ENCODE measurements around the gene LRBA. TPM values are rescaled to one million over a fixed set of nuclear protein-coding genes. Genes with fewer than 3 reads are reported as not detected.

Gene LRBA
- total RNA-seq, 1 experiment from 2014 or later, result 77.4 TPM

DNA sequence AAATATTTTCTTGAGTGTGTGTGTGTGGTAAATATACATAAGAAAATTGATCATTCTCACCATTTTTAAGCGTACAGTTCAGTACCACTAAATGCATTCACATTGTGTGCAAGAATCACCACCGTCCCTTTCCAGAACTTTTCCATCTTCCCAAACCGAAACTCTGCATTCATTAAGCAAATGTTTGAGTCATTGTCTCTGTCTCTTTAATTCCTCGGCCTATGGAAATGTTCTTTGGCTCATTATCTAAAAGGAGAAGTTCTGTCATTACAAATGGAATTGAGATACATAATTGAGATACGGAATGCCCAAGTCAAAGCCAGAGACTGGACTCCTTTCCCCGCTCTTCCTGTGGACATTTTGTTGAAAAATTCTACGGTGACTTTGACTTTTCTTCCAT is 767.9 kb downstream of the LRBA start:
- H4K20me1 ChIP-seq (ENCODE audit: insufficient read depth), result no peaks in the 10 kb centered on the region
- POLR2A ChIA-PET (ENCODE audit: unreplicated experiment), result no interaction called here
- DNase-seq, result no peak
- CTCF ChIA-PET, result no interaction called here
- no peaks in the 10 kb centered on the region for H3K4me1 ChIP-seq (replicated peaks; ENCODE audit: insufficient read depth)
- H3K27ac ChIP-seq, result no peak overlapping the region
- H3K9me2 ChIP-seq (ENCODE audit: insufficient read depth), result no peaks in the 10 kb centered on the region
- H3K4me2 ChIP-seq, result no peak overlapping the region
- no peak for TF ChIP-seq CTCF (conservative IDR thresholded peaks at IDR 0.05)
- no peak for TF ChIP-seq EZH2 (IDR thresholded peaks at IDR 0.05; ENCODE audit: low read depth)
- H2AFZ ChIP-seq, result no peak overlapping the region
- no TSS peak for BruUV-seq (replicated peaks)
- intact Hi-C loops (cut with micrococcal nuclease; ENCODE audit: unreplicated experiment), result loop anchor here (10.0 kb wide), 2 partner anchors 172 to 332 kb away; partner anchors contain the start of gene DCLK2
- no peaks in the 10 kb centered on the region for H3K79me2 ChIP-seq (ENCODE audit: low read depth)
- no peaks in the 10 kb centered on the region for H3K9me3 ChIP-seq (ENCODE audit: insufficient read depth, low read depth)
- no peaks in the 10 kb centered on the region for H3F3A ChIP-seq (ENCODE audit: insufficient read depth, low read depth)
- no peak overlapping the region for H3K4me3 ChIP-seq
- H3K36me3 ChIP-seq (ENCODE audit: low read depth), result no peaks in the 10 kb centered on the region
- no peaks in the 10 kb centered on the region for H3K27me3 ChIP-seq (ENCODE audit: insufficient read depth, low read depth)

DNA sequence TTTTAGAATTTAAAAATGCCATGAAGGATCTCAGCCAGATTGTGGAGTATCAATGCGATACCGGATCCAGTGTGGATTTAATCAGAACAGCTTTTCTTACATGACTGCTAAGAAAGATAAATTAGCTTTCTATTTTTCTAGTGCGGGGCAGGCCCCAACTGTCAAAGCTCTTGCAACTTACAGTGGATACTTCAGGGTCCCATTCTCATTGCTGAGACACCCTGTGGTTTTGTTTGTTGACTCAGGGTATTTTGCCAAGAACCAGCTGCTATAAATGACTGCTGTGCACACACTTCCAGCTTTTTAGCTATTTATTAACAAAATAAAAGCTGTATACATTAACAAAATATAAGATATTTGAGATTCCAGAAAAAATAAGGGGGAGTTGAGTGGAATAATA is 770.5 kb downstream of the LRBA start:
- Histone ChIP-seq H3K79me2 (ENCODE audit: low read depth) (no peaks in the 10 kb centered on the region), H3K27ac (no peak overlapping the region), H3K9me2 (ENCODE audit: insufficient read depth) (no peaks in the 10 kb centered on the region), H3K9me3 (ENCODE audit: insufficient read depth, low read depth) (no peaks in the 10 kb centered on the region), H3K4me2 (no peak overlapping the region), H4K20me1 (ENCODE audit: insufficient read depth) (no peaks in the 10 kb centered on the region), H2AFZ (no peak overlapping the region), H3K4me1 (replicated peaks; ENCODE audit: insufficient read depth) (no peaks in the 10 kb centered on the region), H3K27me3 (ENCODE audit: insufficient read depth, low read depth) (no peaks in the 10 kb centered on the region), H3F3A (ENCODE audit: insufficient read depth, low read depth) (no peaks in the 10 kb centered on the region), H3K4me3 (no peak overlapping the region), H3K36me3 (ENCODE audit: low read depth) (no peaks in the 10 kb centered on the region)
- BruUV-seq (replicated peaks), result no TSS peak
- ChIA-PET CTCF (interaction anchor here (0.6 kb wide), 2 partner anchors 83 to 235 kb away, joined by 3 to 5 read pairs; no protein-coding TSS in a partner anchor), POLR2A (ENCODE audit: unreplicated experiment) (interaction anchor here (0.5 kb wide), 1 partner anchor 242 kb away, joined by 4 read pairs; no protein-coding TSS in a partner anchor)
- TF ChIP-seq CTCF (conservative IDR thresholded peaks at IDR 0.05), result no peak
- TF ChIP-seq EZH2 (IDR thresholded peaks at IDR 0.05; ENCODE audit: low read depth), result no peak
- DNase-seq, result no peak
- intact Hi-C loops (cut with micrococcal nuclease; ENCODE audit: unreplicated experiment), result loop anchor here (10.0 kb wide), 2 partner anchors 170 to 330 kb away; partner anchors contain the start of gene DCLK2

DNA sequence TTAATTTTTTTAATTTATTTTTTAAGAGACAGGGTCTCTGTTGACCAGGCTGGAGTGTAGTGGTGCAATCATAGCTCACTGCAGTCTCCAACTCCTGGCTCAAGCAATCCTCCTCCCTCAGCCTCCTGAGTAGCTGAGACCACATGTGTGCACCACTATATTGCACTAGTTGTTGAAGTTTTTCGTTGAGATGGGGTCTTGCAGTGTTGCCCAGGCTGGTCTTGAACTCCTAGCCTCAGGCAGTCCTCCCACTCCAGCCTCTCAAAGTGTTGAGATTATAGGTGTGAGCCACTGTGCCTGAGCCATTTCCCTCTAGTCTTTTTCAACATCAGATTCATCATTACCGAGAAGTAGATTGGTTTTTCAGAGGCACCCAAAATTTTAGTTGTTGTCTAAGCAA is 771.2 kb downstream of the LRBA start:
- no peak overlapping the region for H2AFZ ChIP-seq
- POLR2A ChIA-PET (ENCODE audit: unreplicated experiment), result no interaction called here
- H3K9me3 ChIP-seq (ENCODE audit: insufficient read depth, low read depth), result no peaks in the 10 kb centered on the region
- H3K4me3 ChIP-seq, result no peak overlapping the region
- CTCF ChIA-PET, result no interaction called here
- H3K4me2 ChIP-seq, result no peak overlapping the region
- H3K4me1 ChIP-seq (replicated peaks; ENCODE audit: insufficient read depth), result no peaks in the 10 kb centered on the region
- no peaks in the 10 kb centered on the region for H3K79me2 ChIP-seq (ENCODE audit: low read depth)
- no peaks in the 10 kb centered on the region for H4K20me1 ChIP-seq (ENCODE audit: insufficient read depth)
- TF ChIP-seq CTCF (conservative IDR thresholded peaks at IDR 0.05) (no peak), EZH2 (IDR thresholded peaks at IDR 0.05; ENCODE audit: low read depth) (no peak)
- no peaks in the 10 kb centered on the region for H3K36me3 ChIP-seq (ENCODE audit: low read depth)
- H3K27ac ChIP-seq, result no peak overlapping the region
- no peaks in the 10 kb centered on the region for H3K9me2 ChIP-seq (ENCODE audit: insufficient read depth)
- intact Hi-C loops (cut with micrococcal nuclease; ENCODE audit: unreplicated experiment), result loop anchor here (1.0 to 10.0 kb wide), 5 partner anchors 169 to 329 kb away; partner anchors contain the start of gene DCLK2
- BruUV-seq (replicated peaks), result no TSS peak
- H3K27me3 ChIP-seq (ENCODE audit: insufficient read depth, low read depth), result no peaks in the 10 kb centered on the region
- no peaks in the 10 kb centered on the region for H3F3A ChIP-seq (ENCODE audit: insufficient read depth, low read depth)
- no peak for DNase-seq

All from PC-9 (cell line).